Prostate gland (tissue), 2 donors: ENCODE data around the gene HMGXB3. TPM values are rescaled to one million over a fixed set of nuclear protein-coding genes. Genes with fewer than 3 reads are reported as not detected.

Source experiments
- DNase-seq: peaks from one replicate; pipeline ENCODE4 v3.0.0-alpha.2; 2019; ENCODE audit warnings: low spot score
- H3K27ac ChIP-seq, 2 donors: fragments of 200-600 bp; sonication (generic); 2 replicates each; pipeline ENCODE4 v1.5.1; 2017 to 2019
- H3K27me3 ChIP-seq: fragments of 200-600 bp; sonication (generic); replicated peaks from 2 replicates; pipeline ENCODE4 v1.5.1; 2019; ENCODE audit not compliant: insufficient read depth
- H3K36me3 ChIP-seq, 2 donors: fragments of 200-600 bp; sonication (generic); 1 replicate in 1 of 2; 2 replicates in 1 of 2; pipeline versions ENCODE4 v1.5.1 to v1.8.1; 2017 to 2019
- H3K4me1 ChIP-seq: fragments of 200-600 bp; sonication (generic); replicated peaks from 2 replicates; pipeline ENCODE4 v1.5.1; 2019
- H3K4me3 ChIP-seq, 2 donors: fragments of 200-600 bp; sonication (generic); 2 replicates each; pipeline ENCODE4 v1.5.1; 2017 to 2019
- H3K9me3 ChIP-seq: fragments of 200-600 bp; sonication (generic); 2 replicates; pipeline ENCODE4 v1.5.1; 2017
- POLR2A ChIP-seq: fragments of 450-650 bp; IDR thresholded peaks from one replicate; pipeline ENCODE4 v1.6.1; 2016; ENCODE audit warnings: antibody characterized with exemption, mild to moderate bottlenecking
- POLR2AphosphoS5 ChIP-seq: sonication (generic); formaldehyde crosslinking; IDR thresholded peaks from one replicate; pipeline ENCODE4 v1.6.1; 2017; ENCODE audit warnings: antibody characterized with exemption
- WGBS: methylation state at CpG from one replicate; pipeline ENCODE4 v1.1.5; 2018; 5-methylcytosine and 5-hydroxymethylcytosine counted together
- intact Hi-C: fragments of 100-400 bp; cut with DNase I; formaldehyde crosslinking; loops from one replicate; pipeline ENCODE4 v1.14.2; 2022
- total RNA-seq, 2 donors: library from RNA; depleted of rRNA; stranded (reverse); fragments of >200 nt; gene quantifications; one replicate each; pipeline ENCODE4 v1.1.0, GENCODE V29; 2016
- TF ChIP-seq, protein P1 (sequence below), 4 experiments: fragments of 200-600 bp in 2 of 4; fragments of 450-650 bp in 2 of 4; sonication (generic) in 2 of 4; IDR thresholded peaks; 1 replicate in 3 of 4; 2 replicates in 1 of 4; pipeline ENCODE4 v1.5.1; 2016 to 2019; ENCODE audit warnings: antibody characterized with exemption in 4 of 4, mild to moderate bottlenecking in 2 of 4, moderate library complexity in 2 of 4

Gene HMGXB3
- total RNA-seq, 2 donors from 2014 or later: 49.6 to 64.2 TPM

DNA sequence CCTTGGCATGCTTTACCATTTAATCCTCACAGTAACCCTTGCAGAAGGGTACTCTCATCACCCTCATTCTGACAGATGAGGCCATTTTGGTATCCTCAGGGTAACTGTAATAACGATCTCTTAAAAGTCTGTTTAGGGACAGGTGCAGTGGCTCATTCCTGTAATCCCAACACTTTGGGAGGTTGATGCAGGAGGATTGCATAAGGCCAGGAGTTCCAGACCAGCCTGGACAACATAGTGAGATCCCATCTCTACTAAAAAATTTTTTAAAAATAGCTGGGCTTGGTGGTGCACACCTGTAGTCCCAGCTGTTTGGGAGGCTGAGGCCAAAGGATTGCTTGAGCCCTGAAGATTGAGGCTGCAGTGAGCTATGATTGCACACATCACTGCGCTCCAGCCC is 54.0 kb downstream of the HMGXB3 start:
- DNase-seq: no peak
- H3K4me3 ChIP-seq: no peak overlapping the region
- H3K36me3 ChIP-seq: peaks cover 21 to 41% of the 10 kb centered on the region in 2 donors
- TF ChIP-seq, protein P1, sequence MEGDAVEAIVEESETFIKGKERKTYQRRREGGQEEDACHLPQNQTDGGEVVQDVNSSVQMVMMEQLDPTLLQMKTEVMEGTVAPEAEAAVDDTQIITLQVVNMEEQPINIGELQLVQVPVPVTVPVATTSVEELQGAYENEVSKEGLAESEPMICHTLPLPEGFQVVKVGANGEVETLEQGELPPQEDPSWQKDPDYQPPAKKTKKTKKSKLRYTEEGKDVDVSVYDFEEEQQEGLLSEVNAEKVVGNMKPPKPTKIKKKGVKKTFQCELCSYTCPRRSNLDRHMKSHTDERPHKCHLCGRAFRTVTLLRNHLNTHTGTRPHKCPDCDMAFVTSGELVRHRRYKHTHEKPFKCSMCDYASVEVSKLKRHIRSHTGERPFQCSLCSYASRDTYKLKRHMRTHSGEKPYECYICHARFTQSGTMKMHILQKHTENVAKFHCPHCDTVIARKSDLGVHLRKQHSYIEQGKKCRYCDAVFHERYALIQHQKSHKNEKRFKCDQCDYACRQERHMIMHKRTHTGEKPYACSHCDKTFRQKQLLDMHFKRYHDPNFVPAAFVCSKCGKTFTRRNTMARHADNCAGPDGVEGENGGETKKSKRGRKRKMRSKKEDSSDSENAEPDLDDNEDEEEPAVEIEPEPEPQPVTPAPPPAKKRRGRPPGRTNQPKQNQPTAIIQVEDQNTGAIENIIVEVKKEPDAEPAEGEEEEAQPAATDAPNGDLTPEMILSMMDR (IDR thresholded peaks at IDR 0.05): no peak
- TF ChIP-seq POLR2A (no peak), POLR2AphosphoS5 (no peak)
- H3K27me3 ChIP-seq: no peaks in the 10 kb centered on the region
- no peak overlapping the region for H3K27ac ChIP-seq
- intact Hi-C loops: no loop called here
- no peaks in the 10 kb centered on the region for H3K9me3 ChIP-seq
- WGBS: 96% methylated on average over 2 of the region's 2 CpGs
- no peaks in the 10 kb centered on the region for H3K4me1 ChIP-seq

DNA sequence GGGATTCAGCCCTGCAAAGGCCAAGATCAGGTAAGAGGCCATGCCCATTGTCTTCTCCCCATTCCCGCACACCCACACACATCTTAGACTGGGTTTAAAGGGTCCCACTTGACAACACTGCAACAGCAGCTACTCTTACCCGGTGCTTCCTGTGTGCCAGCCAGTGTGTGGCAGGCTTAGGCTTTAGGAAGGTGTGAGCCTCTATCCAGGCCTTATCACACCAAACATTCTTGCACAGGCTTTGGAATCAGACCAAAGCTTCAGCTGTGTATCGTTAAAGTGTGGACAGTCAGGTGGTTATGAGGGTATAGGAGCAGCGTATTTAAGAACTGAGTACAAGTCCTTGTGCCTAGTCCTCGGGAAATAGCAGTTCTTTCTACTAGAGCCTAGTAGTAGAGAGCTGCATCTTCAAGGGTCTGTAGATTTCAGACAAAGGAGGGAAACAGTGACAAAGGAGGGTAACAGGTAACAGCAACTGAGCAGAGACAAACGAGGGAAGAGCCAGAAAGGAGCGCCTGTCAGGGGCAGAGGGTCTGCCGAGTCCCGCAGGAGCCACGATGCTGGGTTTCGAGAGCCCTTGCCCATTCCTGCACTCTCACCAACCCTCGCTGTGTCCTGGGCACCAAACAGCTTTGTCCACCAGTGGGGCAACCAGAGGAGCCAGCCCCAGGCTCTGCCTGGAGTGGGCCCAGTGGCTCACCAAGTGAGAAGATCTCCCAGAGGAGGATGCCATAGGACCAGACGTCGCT is 55.0 kb downstream of the HMGXB3 start:
- intact Hi-C loops: no loop called here
- H3K27ac ChIP-seq: no peak overlapping the region
- no peak overlapping the region for H3K4me3 ChIP-seq
- WGBS: 82% methylated on average over 14 of the region's 14 CpGs
- H3K4me1 ChIP-seq: no peaks in the 10 kb centered on the region
- no peak for DNase-seq
- TF ChIP-seq, protein P1 (IDR thresholded peaks at IDR 0.05): no peak
- no peak for TF ChIP-seq POLR2A
- TF ChIP-seq POLR2AphosphoS5: no peak
- no peaks in the 10 kb centered on the region for H3K27me3 ChIP-seq
- H3K9me3 ChIP-seq: no peaks in the 10 kb centered on the region
- H3K36me3 ChIP-seq: peaks cover 16 to 33% of the 10 kb centered on the region in 2 donors

DNA sequence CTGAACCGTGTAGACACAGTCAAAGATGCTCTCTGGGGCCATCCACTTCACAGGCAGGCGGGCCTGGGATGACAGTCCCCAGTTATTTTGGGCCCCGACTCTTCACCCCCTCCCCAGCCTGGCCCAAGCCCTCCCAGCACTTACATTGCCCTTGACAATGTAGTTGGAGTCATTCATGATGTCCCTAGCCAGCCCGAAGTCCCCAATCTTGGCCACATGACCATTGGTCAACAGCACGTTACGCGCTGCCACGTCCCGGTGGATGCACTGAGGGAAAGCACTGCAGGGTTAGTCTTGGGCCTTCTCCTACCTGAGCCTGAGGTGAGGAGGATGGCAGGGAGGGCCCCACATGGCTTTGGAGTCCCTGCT is 55.5 kb downstream of the HMGXB3 start:
- no peak overlapping the region for H3K27ac ChIP-seq
- WGBS: 97% methylated on average over 9 of the region's 9 CpGs
- no peaks in the 10 kb centered on the region for H3K27me3 ChIP-seq
- H3K36me3 ChIP-seq: peaks cover 12 to 28% of the 10 kb centered on the region in 2 donors
- intact Hi-C loops: no loop called here
- no peaks in the 10 kb centered on the region for H3K4me1 ChIP-seq
- DNase-seq: no peak
- H3K9me3 ChIP-seq: no peaks in the 10 kb centered on the region
- TF ChIP-seq POLR2AphosphoS5 (no peak), POLR2A (no peak)
- TF ChIP-seq, protein P1 (IDR thresholded peaks at IDR 0.05): no peak
- no peak overlapping the region for H3K4me3 ChIP-seq

DNA sequence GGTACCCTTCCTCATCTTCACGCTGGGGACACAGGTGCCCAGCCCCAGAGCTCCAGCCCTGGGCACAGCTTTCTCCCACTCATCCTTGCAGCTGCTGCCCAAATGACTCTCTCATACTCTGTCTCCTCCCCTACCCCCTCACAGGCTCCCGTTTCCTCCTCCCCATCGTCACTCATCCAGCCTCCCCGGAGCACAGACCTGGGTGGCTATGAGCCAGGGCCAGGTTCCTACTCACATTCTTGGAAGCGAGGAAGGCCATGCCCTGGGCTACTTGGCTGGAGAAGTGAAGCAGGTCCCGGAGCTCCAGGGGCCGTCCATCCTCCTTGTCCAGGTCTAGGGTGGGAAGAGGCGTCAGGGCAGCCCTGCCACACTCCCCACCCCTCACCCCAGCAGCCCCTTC is 56.5 kb downstream of the HMGXB3 start:
- no peak for DNase-seq
- no peaks in the 10 kb centered on the region for H3K27me3 ChIP-seq
- H3K36me3 ChIP-seq: peaks cover 2 to 18% of the 10 kb centered on the region in 2 donors
- H3K4me1 ChIP-seq: no peaks in the 10 kb centered on the region
- no peak overlapping the region for H3K27ac ChIP-seq
- intact Hi-C loops: no loop called here
- WGBS: 51% methylated on average over 8 of the region's 8 CpGs
- H3K9me3 ChIP-seq: no peaks in the 10 kb centered on the region
- TF ChIP-seq, protein P1 (IDR thresholded peaks at IDR 0.05): no peak
- TF ChIP-seq POLR2AphosphoS5 (no peak), POLR2A (no peak)
- no peak overlapping the region for H3K4me3 ChIP-seq

DNA sequence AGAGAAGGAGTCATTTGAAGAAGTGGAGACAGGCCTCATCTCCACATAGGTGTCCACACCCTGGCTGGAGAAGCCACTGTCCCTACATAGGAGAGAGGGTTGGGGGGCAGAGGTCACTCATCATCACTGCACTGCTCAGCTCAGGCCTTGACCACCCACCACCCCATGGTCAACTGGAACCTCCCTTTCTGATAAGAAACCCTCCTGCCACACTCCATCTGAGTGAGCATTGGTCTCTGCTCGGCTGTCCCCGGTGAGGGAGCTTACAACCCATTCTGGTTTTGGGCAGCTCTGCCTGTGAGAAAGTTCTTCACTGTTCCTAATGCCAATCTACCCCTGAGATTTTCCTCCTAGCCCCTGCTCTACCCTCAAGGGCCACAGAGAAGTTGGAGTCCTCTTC is 57.0 kb downstream of the HMGXB3 start:
- Histone ChIP-seq H3K27ac (no peak overlapping the region), H3K36me3 (peaks cover 0 to 13% of the 10 kb centered on the region in 2 donors), H3K4me1 (no peaks in the 10 kb centered on the region), H3K27me3 (no peaks in the 10 kb centered on the region), H3K4me3 (no peak overlapping the region), H3K9me3 (no peaks in the 10 kb centered on the region)
- no peak for DNase-seq
- intact Hi-C loops: no loop called here
- no peak for TF ChIP-seq POLR2AphosphoS5
- TF ChIP-seq POLR2A: no peak
- TF ChIP-seq, protein P1 (IDR thresholded peaks at IDR 0.05): no peak
- 85% methylated on average over 2 of the region's 2 CpGs for WGBS
